Keratinocyte (primary cell): Measurements from ENCODE around the gene TRMT112. TPM values are rescaled to one million over a fixed set of nuclear protein-coding genes. Genes with fewer than 3 reads are reported as not detected.

Experiments used
- DNase-seq: peaks from one replicate; pipeline ENCODE4 v3.0.0-alpha.2; 2011; ENCODE audit warnings: low read depth, missing footprints, low spot score
- FAIRE-seq: peaks from 2 replicates; lab custom pipeline; 2011; peaks lifted over from hg19 to GRCh38; lab: Jason Lieb, UNC
- H2AFZ ChIP-seq: 2 replicates; pipeline ENCODE4 v1.6.0; 2012; ENCODE audit warnings: low read length, control low read depth, inconsistent platforms; ENCODE audit not compliant: control insufficient read depth
- H3K27ac ChIP-seq: 2 replicates; pipeline ENCODE4 v1.5.1; 2011; ENCODE audit warnings: low read length; ENCODE audit not compliant: control insufficient read depth, insufficient read depth
- H3K27me3 ChIP-seq: 3 replicates; pipeline ENCODE4 v1.6.0; 2011; ENCODE audit warnings: low read length; ENCODE audit not compliant: control insufficient read depth, insufficient read depth; ENCODE audit errors: extremely low read depth
- H3K36me3 ChIP-seq, 2 experiments: 2 replicates in 1 of 2; 3 replicates in 1 of 2; pipeline ENCODE4 v1.5.1; 2011; ENCODE audit warnings: low read length in 2 of 2, mild to moderate bottlenecking in 1 of 2; ENCODE audit not compliant: control insufficient read depth in 2 of 2, insufficient read depth in 2 of 2; ENCODE audit errors: extremely low read depth in 1 of 2
- H3K4me1 ChIP-seq: 3 replicates; pipeline ENCODE4 v1.5.1; 2011; ENCODE audit warnings: low read length; ENCODE audit not compliant: control insufficient read depth, insufficient read depth; ENCODE audit errors: extremely low read depth
- H3K4me2 ChIP-seq: 3 replicates; pipeline ENCODE4 v1.6.0; 2011; ENCODE audit warnings: low read depth, low read length; ENCODE audit not compliant: control insufficient read depth, insufficient read depth; ENCODE audit errors: extremely low read depth
- H3K4me3 ChIP-seq, 3 experiments: fragments of 200-600 bp in 1 of 3; sonication (generic) in 1 of 3; 2 replicates in 2 of 3; 3 replicates in 1 of 3; pipeline ENCODE4 v1.5.1; 2011 to 2016; ENCODE audit warnings: low read length in 3 of 3, mild to moderate bottlenecking in 3 of 3, control low read depth in 2 of 3, inconsistent platforms in 1 of 3, low read depth in 1 of 3, mixed read lengths in 1 of 3, mixed run types in 1 of 3, moderate library complexity in 1 of 3; ENCODE audit not compliant: control insufficient read depth in 2 of 3, insufficient read depth in 2 of 3; ENCODE audit errors: extremely low read depth in 1 of 3
- H3K79me2 ChIP-seq: 2 replicates; pipeline ENCODE4 v1.6.0; 2012; ENCODE audit warnings: low read length; ENCODE audit not compliant: control insufficient read depth, insufficient read depth
- H3K9ac ChIP-seq: 3 replicates; pipeline ENCODE4 v1.6.0; 2011; ENCODE audit warnings: low read length; ENCODE audit not compliant: control insufficient read depth, insufficient read depth; ENCODE audit errors: extremely low read depth
- H3K9me1 ChIP-seq: 3 replicates; pipeline ENCODE4 v1.6.0; 2011; ENCODE audit warnings: low read length; ENCODE audit not compliant: control insufficient read depth, insufficient read depth; ENCODE audit errors: extremely low read depth
- H3K9me3 ChIP-seq: 2 replicates; pipeline ENCODE4 v1.5.1; 2012; ENCODE audit warnings: low read depth, low read length; ENCODE audit not compliant: control insufficient read depth
- H4K20me1 ChIP-seq: 3 replicates; pipeline ENCODE4 v1.6.0; 2011; ENCODE audit warnings: low read length; ENCODE audit not compliant: control insufficient read depth, insufficient read depth; ENCODE audit errors: extremely low read depth
- EZH2 ChIP-seq: IDR thresholded peaks from one replicate; pipeline ENCODE4 v1.6.1; 2012; ENCODE audit warnings: inconsistent platforms, mild to moderate bottlenecking, low read length, moderate library complexity
- dilution Hi-C: fragments of 300-500 bp; cut with MboI; formaldehyde crosslinking; loops from one replicate; pipeline ENCODE4 v1.7.0; 2020; ENCODE audit warnings: low sequenced_read_pairs; ENCODE audit not compliant: extremely low pct_ligation_motif_present
- polyA plus RNA-seq, 5 experiments: library from polyadenylated mRNA; depleted of rRNA in 3 of 5; stranded (reverse) in 3 of 5; stranded (forward) in 1 of 5; unstranded in 1 of 5; fragments of >200 nt; gene quantifications; 1 replicate in 1 of 5; 2 replicates in 3 of 5; 3 replicates in 1 of 5; pipeline versions ENCODE4 v1.2.1 to v1.2.3, GENCODE V29; 2011 to 2012; ENCODE audit warnings: missing spikeins in 2 of 5, low read depth in 1 of 5, low replicate concordance in 1 of 5
- TF ChIP-seq, protein P1 (sequence below), 3 experiments: IDR thresholded peaks in 1 of 3; conservative IDR thresholded peaks in 1 of 3; optimal IDR thresholded peaks in 1 of 3; 2 replicates in 2 of 3; 3 replicates in 1 of 3; pipeline versions ENCODE3 to v1.5.1; 2011; ENCODE audit warnings: low read length in 3 of 3, mild to moderate bottlenecking in 3 of 3, moderate library complexity in 2 of 3, control low read depth in 1 of 3, inconsistent platforms in 1 of 3; ENCODE audit not compliant: insufficient read depth in 2 of 3; ENCODE audit errors: extremely low read depth in 1 of 3

The TRMT112 gene
- polyA plus RNA-seq, 1 donor (not counting 4 experiments of a cell fraction or from before 2014, with no cell fraction given) = 408 TPM

DNA sequence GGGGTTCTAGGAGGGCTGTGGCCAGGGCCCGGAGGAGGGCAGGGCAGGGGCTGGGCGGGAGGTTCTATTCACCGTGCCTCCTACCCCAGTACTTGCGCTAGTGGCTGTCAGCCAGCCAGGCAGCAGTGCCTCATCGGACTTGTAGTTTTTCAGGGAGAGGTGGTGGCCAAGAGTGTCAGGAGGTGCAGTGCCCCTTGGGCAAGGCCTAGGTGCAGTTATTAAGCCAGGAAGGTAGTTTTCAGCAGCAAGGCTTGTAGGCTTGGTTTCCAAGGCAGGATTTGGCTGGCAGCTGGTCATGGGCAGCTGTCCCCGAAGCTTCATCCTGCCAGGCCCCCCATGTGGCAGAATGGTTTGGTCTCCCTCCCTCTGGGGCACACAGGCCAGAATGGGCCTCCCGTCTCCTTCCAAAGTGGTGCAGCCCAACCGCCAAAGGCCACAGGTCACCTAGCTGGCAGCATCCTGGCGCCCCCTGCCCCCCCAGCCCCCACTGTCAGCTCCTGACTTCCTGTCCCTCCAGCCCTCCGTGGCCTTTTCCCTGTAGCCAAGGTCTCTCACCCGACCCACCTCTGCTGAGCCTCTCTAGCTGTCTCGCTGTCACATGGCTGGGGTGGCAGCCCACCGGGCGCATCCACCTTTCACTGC is 31.1 kb upstream of the TRMT112 start:
- no peak overlapping the region for H3K4me3 ChIP-seq
- H3K9me3 ChIP-seq = no peaks in the 10 kb centered on the region
- H3K79me2 ChIP-seq = no peaks in the 10 kb centered on the region
- H4K20me1 ChIP-seq = no peaks in the 10 kb centered on the region
- no peaks in the 10 kb centered on the region for H3K36me3 ChIP-seq
- no peak for TF ChIP-seq EZH2
- TF ChIP-seq, protein P1, sequence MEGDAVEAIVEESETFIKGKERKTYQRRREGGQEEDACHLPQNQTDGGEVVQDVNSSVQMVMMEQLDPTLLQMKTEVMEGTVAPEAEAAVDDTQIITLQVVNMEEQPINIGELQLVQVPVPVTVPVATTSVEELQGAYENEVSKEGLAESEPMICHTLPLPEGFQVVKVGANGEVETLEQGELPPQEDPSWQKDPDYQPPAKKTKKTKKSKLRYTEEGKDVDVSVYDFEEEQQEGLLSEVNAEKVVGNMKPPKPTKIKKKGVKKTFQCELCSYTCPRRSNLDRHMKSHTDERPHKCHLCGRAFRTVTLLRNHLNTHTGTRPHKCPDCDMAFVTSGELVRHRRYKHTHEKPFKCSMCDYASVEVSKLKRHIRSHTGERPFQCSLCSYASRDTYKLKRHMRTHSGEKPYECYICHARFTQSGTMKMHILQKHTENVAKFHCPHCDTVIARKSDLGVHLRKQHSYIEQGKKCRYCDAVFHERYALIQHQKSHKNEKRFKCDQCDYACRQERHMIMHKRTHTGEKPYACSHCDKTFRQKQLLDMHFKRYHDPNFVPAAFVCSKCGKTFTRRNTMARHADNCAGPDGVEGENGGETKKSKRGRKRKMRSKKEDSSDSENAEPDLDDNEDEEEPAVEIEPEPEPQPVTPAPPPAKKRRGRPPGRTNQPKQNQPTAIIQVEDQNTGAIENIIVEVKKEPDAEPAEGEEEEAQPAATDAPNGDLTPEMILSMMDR (optimal IDR thresholded peaks at IDR 0.05 in 1 of 3, IDR thresholded peaks at IDR 0.05 in 1 of 3, conservative IDR thresholded peaks at IDR 0.05 in 1 of 3; ENCODE audit: extremely low read depth in 1 of 3, insufficient read depth in 2 of 3, low read length in 3 of 3) = no peak
- H3K27me3 ChIP-seq = no peaks in the 10 kb centered on the region
- peaks cover 22% of the 10 kb centered on the region for H3K4me1 ChIP-seq
- dilution Hi-C loops = no loop called here
- H3K9me1 ChIP-seq = no peaks in the 10 kb centered on the region
- H3K27ac ChIP-seq = peak overlapping the region; percentile 36
- FAIRE-seq = peak; percentile 57
- no peak overlapping the region for H3K9ac ChIP-seq
- H2AFZ ChIP-seq = no peak overlapping the region
- DNase-seq = no peak
- H3K4me2 ChIP-seq = peak overlapping the region; percentile 32

DNA sequence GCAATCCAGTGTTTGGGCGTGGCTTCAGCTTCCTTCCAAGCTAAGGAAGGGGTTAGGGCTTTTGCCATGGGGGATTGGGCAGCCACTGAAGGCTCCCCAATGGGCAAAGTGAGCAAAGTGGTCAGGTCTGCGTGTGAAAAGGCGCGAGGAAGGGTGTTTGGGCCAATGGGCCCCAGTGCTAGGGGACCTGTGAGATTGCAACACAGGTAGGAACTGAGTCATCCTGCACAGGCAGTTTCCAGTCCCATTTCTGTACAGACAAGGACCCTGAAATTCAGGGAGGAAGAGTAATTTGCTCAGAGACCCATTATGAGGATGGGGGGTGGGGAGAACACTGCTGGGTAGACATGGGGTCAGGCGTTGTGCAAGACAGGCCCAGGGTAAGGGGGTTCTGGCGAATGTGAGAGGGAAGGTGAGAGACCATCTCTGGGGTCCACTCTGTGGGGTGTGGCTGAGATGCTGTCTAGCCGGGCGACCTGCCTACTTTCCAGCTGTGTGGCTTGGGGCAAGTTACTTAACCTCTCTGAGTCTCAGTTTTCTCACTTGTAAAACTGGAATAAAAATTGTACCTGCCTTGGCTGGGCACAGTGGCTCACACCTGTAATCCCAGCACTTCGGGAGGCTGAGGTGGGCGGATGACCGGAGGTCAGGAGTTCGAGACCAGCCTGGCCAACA is 30.0 kb upstream of the TRMT112 start:
- Histone ChIP-seq H3K4me2 (peak overlapping the region; percentile 3), H3K36me3 (no peaks in the 10 kb centered on the region), H3K27me3 (no peaks in the 10 kb centered on the region), H3K4me1 (peaks cover 28% of the 10 kb centered on the region), H3K9me3 (no peaks in the 10 kb centered on the region), H3K79me2 (no peaks in the 10 kb centered on the region), H3K9ac (no peak overlapping the region), H2AFZ (peak overlapping the region; percentile 50), H3K4me3 (no peak overlapping the region), H3K27ac (peak overlapping the region; percentile 53), H3K9me1 (no peaks in the 10 kb centered on the region), H4K20me1 (no peaks in the 10 kb centered on the region)
- TF ChIP-seq, protein P1 (optimal IDR thresholded peaks at IDR 0.05 in 1 of 3, IDR thresholded peaks at IDR 0.05 in 1 of 3, conservative IDR thresholded peaks at IDR 0.05 in 1 of 3; ENCODE audit: extremely low read depth in 1 of 3, insufficient read depth in 2 of 3, low read length in 3 of 3) = no peak
- no peak for TF ChIP-seq EZH2
- DNase-seq = no peak
- dilution Hi-C loops = no loop called here
- FAIRE-seq = peak; percentile 85
